GM18907 (cell line): Measurements from ENCODE around the gene DLGAP5.

Source experiments
- ATAC-seq: cut with Tn5 transposase; IDR thresholded peaks from one replicate; pipeline ENCODE4 v1.9.1; 2021; ENCODE audit warnings: mild to moderate bottlenecking, moderate library complexity; ENCODE audit not compliant: unreplicated experiment

DLGAP5 gene

GRCh38 chr14:55115460-55115859 is 75.9 kb downstream of the DLGAP5 start:
- no peak for ATAC-seq

GRCh38 chr14:55114720-55115119 is 76.7 kb downstream of the DLGAP5 start:
- ATAC-seq = no peak

GRCh38 chr14:55111122-55111708 is 80.2 kb downstream of the DLGAP5 start:
- no peak for ATAC-seq

GRCh38 chr14:55109836-55110235 is 81.5 kb downstream of the DLGAP5 start:
- no peak for ATAC-seq

- no peak for ATAC-seq
Measured at GRCh38 chr14:55107766-55108554, 83.4 kb downstream of the DLGAP5 start.

GRCh38 chr14:55105991-55106390 is 85.4 kb downstream of the DLGAP5 start:
- no peak for ATAC-seq

GRCh38 chr14:55103971-55104954 is 87.1 kb downstream of the DLGAP5 start:
- no peak for ATAC-seq

GRCh38 chr14:55103005-55103640 is 88.3 kb downstream of the DLGAP5 start:
- ATAC-seq = peak; percentile 41

GRCh38 chr14:55102141-55102621 is 89.2 kb downstream of the DLGAP5 start:
- ATAC-seq = peak; percentile 77

GRCh38 chr14:55101698-55102097 is 89.7 kb downstream of the DLGAP5 start:
- no peak for ATAC-seq

- no peak for ATAC-seq
Measured at GRCh38 chr14:55099756-55100155, 91.6 kb downstream of the DLGAP5 start.

- no peak for ATAC-seq
Measured at GRCh38 chr14:55098561-55098898, 92.9 kb downstream of the DLGAP5 start.
